ENCODE data around the gene PLEKHG7. TPM values are rescaled to one million over a fixed set of nuclear protein-coding genes. Genes with fewer than 3 reads are reported as not detected.
"Not testable (repeated sequence)": the region's sequence is repeated elsewhere in the genome, so short reads cannot be mapped to it uniquely, and the experiment has no call there.

PLEKHG7 gene
- total RNA-seq, 2 donors from 2014 or later = not detected

GRCh38 chr12:92658611-92659010, 44.2 kb upstream of the PLEKHG7 start:
- Histone ChIP-seq H3K9me3 (no peaks in the 10 kb centered on the region), H3K4me1 (ENCODE audit: control insufficient read depth in 1 of 2, low read depth in 2 of 2) (no peaks in the 10 kb centered on the region), H3K27ac (no peak overlapping the region), H3K36me3 (no peaks in the 10 kb centered on the region), H3K4me3 (no peak overlapping the region), H3K27me3 (replicated peaks; ENCODE audit: insufficient read depth) (no peaks in the 10 kb centered on the region)
- no peak for DNase-seq (ENCODE audit: low spot score)
- TF ChIP-seq CTCF (IDR thresholded peaks at IDR 0.05) = no peak
- ATAC-seq (ENCODE audit: insufficient number of reproducible peaks, low FRiP score, low read depth) = no peak

GRCh38 chr12:92661269-92661668, 41.5 kb upstream of the PLEKHG7 start:
- no peak for TF ChIP-seq CTCF (IDR thresholded peaks at IDR 0.05)
- Histone ChIP-seq H3K4me1 (ENCODE audit: control insufficient read depth in 1 of 2, low read depth in 2 of 2) (no peaks in the 10 kb centered on the region), H3K4me3 (no peak overlapping the region), H3K27ac (no peak overlapping the region), H3K9me3 (no peaks in the 10 kb centered on the region), H3K27me3 (replicated peaks; ENCODE audit: insufficient read depth) (no peaks in the 10 kb centered on the region), H3K36me3 (no peaks in the 10 kb centered on the region)
- ATAC-seq (ENCODE audit: insufficient number of reproducible peaks, low FRiP score, low read depth) (no peak), DNase-seq (ENCODE audit: low spot score) (no peak)

DNA sequence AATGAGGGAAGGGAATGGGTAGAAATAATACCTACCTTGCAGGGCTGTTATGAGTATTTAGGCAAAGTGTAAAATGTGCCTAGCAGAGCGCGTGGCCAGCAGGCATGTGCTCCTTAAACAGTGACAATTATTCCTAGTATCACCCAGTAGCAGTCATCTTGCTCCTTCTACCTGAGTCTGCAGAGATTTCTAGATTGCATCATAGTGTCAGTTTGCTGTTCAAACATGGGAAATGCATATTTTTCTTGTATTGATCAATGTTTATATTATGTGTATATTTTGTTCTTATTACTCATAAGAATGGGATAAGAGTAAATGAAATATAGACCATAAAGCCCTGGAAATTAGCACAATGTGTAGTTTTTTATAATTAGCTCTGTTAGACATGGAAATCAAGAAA, 37.3 kb upstream of the PLEKHG7 start:
- no peak overlapping the region for H3K27ac ChIP-seq
- no peak for TF ChIP-seq CTCF (IDR thresholded peaks at IDR 0.05)
- H3K4me1 ChIP-seq (ENCODE audit: control insufficient read depth in 1 of 2, low read depth in 2 of 2) = no peaks in the 10 kb centered on the region
- H3K9me3 ChIP-seq = no peaks in the 10 kb centered on the region
- ATAC-seq (ENCODE audit: insufficient number of reproducible peaks, low FRiP score, low read depth) (no peak), DNase-seq (ENCODE audit: low spot score) (no peak)
- no peak overlapping the region for H3K4me3 ChIP-seq
- no peaks in the 10 kb centered on the region for H3K36me3 ChIP-seq
- H3K27me3 ChIP-seq (replicated peaks; ENCODE audit: insufficient read depth) = no peaks in the 10 kb centered on the region

DNA sequence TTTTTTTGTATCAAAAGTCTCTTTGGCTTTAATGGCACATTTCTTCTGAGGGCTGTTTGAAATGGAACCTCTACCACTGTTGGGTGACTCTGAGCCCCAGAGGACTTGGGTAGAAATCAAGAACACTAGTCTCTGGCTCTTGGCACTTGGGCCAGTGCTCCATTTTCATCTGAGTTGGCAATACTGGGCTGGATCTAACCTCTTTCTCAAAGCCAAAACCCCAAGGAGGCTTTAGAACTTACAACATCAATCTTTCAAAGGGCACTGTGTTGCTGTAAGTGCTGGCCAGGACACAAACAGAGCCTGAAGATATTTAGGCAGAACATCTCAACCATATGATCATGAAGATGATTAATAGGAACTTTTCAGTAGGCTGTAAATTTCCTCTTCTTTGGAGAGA, 34.0 kb upstream of the PLEKHG7 start:
- H3K27me3 ChIP-seq (replicated peaks; ENCODE audit: insufficient read depth) = no peaks in the 10 kb centered on the region
- no peak for ATAC-seq (ENCODE audit: insufficient number of reproducible peaks, low FRiP score, low read depth)

GRCh38 chr12:92671524-92671923, 31.3 kb upstream of the PLEKHG7 start:
- DNase-seq (ENCODE audit: low spot score); H3K4me3 ChIP-seq; H3K4me1 ChIP-seq (ENCODE audit: control insufficient read depth in 1 of 2, low read depth in 2 of 2); H3K27ac ChIP-seq; ATAC-seq (ENCODE audit: insufficient number of reproducible peaks, low FRiP score, low read depth); H3K27me3 ChIP-seq (replicated peaks; ENCODE audit: insufficient read depth); H3K36me3 ChIP-seq; H3K9me3 ChIP-seq: not testable (repeated sequence)

More for the DNA sequence above, 34.0 kb upstream of the PLEKHG7 start:
- Histone ChIP-seq H3K27ac (no peak overlapping the region), H3K9me3 (no peaks in the 10 kb centered on the region), H3K36me3 (no peaks in the 10 kb centered on the region), H3K4me1 (ENCODE audit: control insufficient read depth in 1 of 2, low read depth in 2 of 2) (no peaks in the 10 kb centered on the region), H3K4me3 (no peak overlapping the region)
- DNase-seq (ENCODE audit: low spot score) = no peak
- TF ChIP-seq CTCF (IDR thresholded peaks at IDR 0.05) = no peak

DNA sequence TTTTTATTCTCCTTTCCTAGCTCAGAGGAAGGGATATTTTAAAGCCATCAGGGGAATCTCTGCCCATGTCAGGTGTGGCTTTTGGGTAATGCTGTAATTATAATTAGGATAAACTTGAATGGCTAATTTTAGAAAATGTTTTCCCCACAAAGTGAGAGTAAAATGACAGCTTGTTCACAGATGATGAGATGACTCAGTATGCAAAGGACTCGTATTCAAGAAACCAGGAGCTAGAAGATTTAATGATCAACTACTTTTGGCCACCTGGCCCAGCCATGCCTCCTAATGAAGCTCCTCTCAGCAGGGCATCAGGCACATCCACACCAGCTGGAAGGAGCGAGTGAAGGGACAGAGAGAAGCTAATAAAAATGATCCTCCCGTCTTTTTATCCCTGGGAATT, 29.0 kb upstream of the PLEKHG7 start:
- Histone ChIP-seq H3K36me3 (no peaks in the 10 kb centered on the region), H3K4me1 (ENCODE audit: control insufficient read depth in 1 of 2, low read depth in 2 of 2) (no peaks in the 10 kb centered on the region), H3K27me3 (replicated peaks; ENCODE audit: insufficient read depth) (no peaks in the 10 kb centered on the region), H3K9me3 (no peaks in the 10 kb centered on the region), H3K27ac (no peak overlapping the region), H3K4me3 (no peak overlapping the region)
- DNase-seq (ENCODE audit: low spot score) (no peak), ATAC-seq (ENCODE audit: insufficient number of reproducible peaks, low FRiP score, low read depth) (no peak)
- no peak for TF ChIP-seq CTCF (IDR thresholded peaks at IDR 0.05)

All from thoracic aorta (tissue), 2 donors.